OCI-LY7 (cell line): ENCODE data around the gene FCSK.

Experiments used
- EZH2phosphoT487 ChIP-seq: fragments of 200-600 bp; sonication (generic); IDR thresholded peaks from 2 replicates; pipeline ENCODE4 v1.6.1; 2018; ENCODE audit warnings: low read depth, borderline replicate concordance, mild to moderate bottlenecking, mixed run types, antibody characterized with exemption, low read length, moderate library complexity, mixed read lengths
- TF ChIP-seq, protein P1 (sequence below): fragments of 200-600 bp; sonication (generic); conservative IDR thresholded peaks from 2 replicates; pipeline ENCODE4 v1.5.1; 2014; ENCODE audit warnings: mild to moderate bottlenecking, antibody characterized with exemption, low read length, moderate library complexity, mixed read lengths

DNA sequence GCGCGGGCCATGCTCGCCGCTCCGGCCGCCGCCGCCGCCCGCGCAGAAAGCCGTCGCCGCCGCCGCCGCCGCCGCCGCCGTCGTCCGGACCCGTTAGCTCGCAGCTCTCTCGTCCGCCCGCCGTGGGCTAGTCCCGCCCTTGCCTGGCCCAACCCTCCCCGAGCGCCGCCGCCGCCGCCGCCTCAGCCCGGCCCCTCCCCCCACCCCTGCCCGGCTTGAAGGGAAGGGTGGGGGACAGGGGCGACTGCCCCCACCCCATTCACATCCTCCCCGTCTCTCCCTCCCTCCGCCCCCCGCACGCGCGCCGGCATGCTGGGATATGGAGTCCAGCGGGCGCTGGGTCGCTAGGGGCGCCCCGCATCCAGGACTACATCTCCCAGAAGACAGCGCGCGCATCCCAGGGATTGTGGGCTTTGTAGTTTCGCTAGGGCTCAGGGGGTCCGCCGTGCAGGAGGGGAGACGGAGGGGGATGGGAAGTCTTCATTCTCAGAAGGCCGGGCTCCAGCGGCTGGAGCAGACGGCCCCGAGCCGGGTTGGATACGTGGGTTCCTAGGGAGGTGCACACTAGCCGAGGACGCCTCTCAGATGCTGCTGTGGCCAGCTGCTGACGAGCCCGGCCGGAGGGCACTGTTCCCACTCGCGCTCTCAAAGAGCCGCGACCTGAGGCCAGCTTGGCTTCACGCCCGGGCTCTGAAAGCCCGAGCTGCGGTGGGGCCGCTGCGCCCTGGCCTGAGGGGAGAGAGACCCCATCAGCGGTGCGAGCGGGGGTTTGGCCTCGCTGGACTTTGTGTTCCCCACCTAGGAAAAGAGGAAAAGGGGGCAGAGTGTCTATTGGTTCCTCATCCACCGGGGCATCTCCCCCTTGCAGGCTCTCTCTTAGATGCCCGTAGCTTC, 15.2 kb upstream of the FCSK start, which contains the start of gene ST3GAL2:
- TF ChIP-seq, protein P1, sequence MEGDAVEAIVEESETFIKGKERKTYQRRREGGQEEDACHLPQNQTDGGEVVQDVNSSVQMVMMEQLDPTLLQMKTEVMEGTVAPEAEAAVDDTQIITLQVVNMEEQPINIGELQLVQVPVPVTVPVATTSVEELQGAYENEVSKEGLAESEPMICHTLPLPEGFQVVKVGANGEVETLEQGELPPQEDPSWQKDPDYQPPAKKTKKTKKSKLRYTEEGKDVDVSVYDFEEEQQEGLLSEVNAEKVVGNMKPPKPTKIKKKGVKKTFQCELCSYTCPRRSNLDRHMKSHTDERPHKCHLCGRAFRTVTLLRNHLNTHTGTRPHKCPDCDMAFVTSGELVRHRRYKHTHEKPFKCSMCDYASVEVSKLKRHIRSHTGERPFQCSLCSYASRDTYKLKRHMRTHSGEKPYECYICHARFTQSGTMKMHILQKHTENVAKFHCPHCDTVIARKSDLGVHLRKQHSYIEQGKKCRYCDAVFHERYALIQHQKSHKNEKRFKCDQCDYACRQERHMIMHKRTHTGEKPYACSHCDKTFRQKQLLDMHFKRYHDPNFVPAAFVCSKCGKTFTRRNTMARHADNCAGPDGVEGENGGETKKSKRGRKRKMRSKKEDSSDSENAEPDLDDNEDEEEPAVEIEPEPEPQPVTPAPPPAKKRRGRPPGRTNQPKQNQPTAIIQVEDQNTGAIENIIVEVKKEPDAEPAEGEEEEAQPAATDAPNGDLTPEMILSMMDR = no peak
- no peak for TF ChIP-seq EZH2phosphoT487
